Activated CD8-positive, alpha-beta memory T cell treated with anti-CD3 and anti-CD28 coated beads, Interleukin-2, amount 50 U/mL, for 1 hour (primary cell): Measurements from ENCODE around the gene GSX1.
"Not testable (repeated sequence)": the region's sequence is repeated elsewhere in the genome, so short reads cannot be mapped to it uniquely, and the experiment has no call there.

Experiments
- DNase-seq: peaks from one replicate; pipeline ENCODE4 v3.0.0-alpha.2; 2020; ENCODE audit errors: extremely low read depth

Gene GSX1

GRCh38 chr13:27792393-27793218 is at the start of gene GSX1:
Gene GSX1 (plus strand): TSS chr13:27792483. CDS start chr13:27792691, 208 bp downstream.
- DNase-seq: no peak

- no peak for DNase-seq
Measured at GRCh38 chr13:27744801-27745200, 47.5 kb upstream of the GSX1 start.

DNA sequence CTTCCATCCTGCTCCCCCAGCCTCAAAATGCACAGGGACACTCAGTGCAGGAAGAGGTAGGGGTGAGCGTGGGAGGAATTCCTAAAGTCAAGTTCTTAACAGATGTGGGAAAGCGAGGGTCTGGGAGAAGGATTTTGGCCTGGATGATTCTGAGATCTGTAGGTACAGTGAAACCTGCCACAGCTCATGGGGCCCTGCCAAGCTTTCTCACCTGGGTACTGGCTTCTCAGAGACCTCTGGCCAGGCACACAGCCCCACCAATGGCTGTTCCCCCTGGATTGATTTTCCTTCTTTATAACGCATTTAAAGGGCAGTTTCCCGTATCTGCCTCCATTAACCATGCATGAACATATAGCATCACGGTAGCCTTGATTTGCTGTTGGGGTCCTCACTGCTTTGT is 47.0 kb upstream of the GSX1 start:
- DNase-seq: no peak

DNA sequence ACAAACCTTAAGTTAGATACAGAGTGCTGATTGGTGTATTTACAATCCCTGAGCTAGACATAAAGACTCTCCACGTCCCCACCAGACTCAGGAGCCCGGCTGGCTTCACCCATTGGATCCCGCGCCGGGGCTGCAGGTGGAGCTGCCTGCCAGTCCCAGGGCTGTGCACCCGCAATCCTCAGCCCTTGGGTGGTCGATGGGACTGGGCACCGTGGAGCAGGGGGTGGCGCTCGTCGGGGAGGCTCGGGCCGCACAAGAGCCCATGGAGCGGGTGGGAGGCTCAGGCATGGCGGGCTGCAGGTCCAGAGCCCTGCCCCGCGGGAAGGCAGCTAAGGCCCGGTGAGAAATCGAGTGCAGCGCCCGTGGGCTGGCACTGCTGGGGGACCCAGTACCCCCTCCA is 44.1 kb upstream of the GSX1 start:
- not testable (repeated sequence) for DNase-seq

GRCh38 chr13:27751953-27752532 is 40.2 kb upstream of the GSX1 start:
- DNase-seq: no peak

- no peak for DNase-seq
Measured at GRCh38 chr13:27765650-27766049, 26.6 kb upstream of the GSX1 start.

- DNase-seq: no peak
Measured at GRCh38 chr13:27770809-27771208, 21.5 kb upstream of the GSX1 start.

GRCh38 chr13:27772651-27773425 is 19.4 kb upstream of the GSX1 start:
- DNase-seq: no peak

DNA sequence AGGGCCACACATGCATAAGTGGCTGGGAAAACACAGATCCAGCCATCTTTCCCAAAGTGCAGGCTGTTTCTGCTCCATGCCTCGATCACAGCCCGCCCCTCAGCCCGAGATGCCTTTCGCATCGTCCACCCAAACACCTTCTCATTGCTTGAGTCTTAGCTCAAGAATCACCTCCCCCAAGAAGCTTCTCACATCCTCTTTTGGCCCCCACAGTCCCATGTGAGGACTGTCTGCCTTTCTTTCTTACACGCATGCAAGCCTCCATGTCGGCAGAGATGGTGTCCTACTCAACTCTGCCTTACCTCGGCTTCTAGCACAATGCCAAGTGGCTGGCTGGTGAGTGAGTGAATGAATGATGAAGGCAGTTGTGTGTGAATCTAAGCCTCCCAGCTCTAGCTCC is 18.1 kb upstream of the GSX1 start:
- DNase-seq: no peak

DNA sequence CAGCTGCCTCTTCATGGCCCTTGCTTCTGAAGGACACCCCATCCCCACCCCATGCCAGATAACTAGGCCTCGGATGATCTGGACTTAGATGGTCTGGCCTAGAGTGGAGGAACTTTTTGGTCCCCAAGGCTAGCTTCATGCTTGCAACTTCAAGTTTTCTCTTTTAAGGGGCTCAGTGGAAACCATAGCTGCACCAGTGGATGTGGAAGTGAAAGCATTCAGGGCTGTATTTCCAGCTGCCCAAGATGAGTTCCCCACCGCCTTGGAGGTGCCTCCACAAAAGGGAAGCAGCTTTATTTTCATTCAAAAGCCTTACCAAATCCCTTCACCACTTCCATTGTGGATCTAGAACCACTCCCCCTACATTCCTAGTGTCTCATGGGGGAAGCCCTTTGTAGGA is 17.6 kb upstream of the GSX1 start:
- DNase-seq: no peak

DNA sequence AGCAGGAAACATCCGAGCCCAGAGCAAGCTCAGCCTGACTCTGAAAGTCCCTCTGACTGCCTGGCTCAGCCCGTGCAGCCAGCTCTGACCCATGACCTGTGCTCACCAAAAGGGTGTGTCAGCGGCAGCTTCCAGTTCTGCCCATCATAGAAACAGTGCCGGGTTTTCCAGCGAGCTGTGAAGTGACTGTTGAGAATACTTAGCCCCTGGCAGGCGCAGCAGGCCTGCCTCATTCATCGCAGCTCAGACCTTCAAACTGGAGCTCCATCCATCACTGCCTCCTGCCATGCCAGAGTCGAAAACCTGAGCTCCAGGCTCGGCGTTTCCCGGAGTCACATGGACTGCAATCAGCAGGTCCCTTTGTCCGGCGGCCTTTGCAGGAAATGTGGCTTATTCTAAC is 16.3 kb upstream of the GSX1 start:
- DNase-seq: no peak

DNA sequence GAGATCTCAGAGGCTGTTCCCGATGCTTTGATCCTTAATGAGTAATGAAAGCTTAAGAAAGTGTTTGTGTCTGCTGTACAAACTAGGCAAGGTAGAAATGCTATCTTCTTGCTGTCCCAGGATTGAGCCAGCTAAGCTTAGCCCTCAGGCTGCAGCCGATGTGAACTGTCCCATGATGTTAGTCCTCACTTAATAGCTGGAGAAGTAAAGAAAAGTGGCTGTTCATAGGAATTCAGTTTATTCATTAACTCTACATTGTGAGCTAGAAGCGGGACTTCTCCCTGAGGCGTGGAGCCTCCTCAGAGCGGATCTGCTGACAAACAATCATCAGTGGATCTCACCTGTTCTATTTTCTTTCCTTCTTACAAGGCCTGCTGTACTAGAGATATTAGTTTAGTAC is 10.1 kb upstream of the GSX1 start:
- DNase-seq: no peak

GRCh38 chr13:27783111-27783510 is 9.2 kb upstream of the GSX1 start:
- DNase-seq: no peak

DNA sequence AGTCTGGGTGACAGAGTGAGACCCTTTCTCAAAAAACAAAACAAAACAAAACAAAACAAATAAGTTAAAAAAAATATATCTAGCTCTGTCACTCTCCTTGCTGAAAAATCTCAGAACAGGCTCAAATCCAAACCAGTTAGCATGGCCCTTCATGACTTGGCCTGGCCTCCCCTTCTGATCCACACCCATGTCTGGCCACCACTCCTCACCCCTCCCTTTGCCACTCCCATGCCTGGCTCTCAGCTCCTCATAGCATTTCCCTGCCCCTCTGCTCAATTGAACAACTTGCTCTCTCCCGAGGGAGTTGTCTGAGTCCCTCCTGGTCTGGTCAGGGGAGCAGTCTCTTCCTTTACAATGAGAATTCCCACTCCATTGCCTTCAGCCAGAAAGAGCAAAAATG is 4.0 kb upstream of the GSX1 start:
- no peak for DNase-seq

- DNase-seq: no peak
Measured at GRCh38 chr13:27789153-27789494, 3.2 kb upstream of the GSX1 start.

DNA sequence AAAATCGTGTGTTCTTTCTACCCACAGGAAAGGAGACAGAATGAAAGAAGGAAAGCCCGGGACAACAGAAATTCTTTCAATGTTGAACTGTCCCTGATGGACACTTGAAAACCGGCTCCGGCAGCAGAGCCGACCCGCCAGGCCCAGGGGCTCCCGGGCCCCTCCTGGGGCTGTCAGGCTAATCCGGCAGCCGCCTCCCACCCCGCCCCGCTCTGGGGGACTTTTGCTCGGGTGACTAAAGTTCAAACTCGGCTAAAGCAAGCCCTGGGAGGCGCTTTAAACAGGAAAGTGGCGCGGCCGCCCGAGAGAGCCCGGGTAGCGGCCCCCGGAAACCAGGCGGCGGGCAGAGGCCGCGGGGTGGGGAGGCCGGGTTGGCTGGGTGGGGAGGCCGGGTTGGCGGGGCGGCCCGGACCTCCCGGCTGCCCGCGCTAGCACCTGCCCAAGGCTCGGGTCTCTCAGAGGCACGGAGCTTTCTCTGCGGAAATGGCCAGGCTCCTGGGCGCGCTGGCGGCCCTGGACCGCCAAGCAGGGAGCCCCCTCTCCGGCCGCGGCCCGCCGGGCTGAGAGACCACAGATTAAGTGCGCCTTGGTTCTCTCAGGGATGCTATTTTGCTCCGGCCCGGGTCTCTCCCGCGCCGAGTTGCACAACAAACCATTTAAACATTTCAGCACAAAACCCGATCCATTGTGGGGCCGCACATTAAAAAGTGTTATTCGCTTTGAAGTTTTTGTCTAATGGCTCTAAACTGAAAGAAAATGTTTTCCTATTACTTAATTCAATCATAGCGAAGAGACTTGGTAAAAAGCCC is 2.6 kb upstream of the GSX1 start:
- no peak for DNase-seq

- no peak for DNase-seq
Measured at GRCh38 chr13:27790523-27790922, 1.8 kb upstream of the GSX1 start.

DNA sequence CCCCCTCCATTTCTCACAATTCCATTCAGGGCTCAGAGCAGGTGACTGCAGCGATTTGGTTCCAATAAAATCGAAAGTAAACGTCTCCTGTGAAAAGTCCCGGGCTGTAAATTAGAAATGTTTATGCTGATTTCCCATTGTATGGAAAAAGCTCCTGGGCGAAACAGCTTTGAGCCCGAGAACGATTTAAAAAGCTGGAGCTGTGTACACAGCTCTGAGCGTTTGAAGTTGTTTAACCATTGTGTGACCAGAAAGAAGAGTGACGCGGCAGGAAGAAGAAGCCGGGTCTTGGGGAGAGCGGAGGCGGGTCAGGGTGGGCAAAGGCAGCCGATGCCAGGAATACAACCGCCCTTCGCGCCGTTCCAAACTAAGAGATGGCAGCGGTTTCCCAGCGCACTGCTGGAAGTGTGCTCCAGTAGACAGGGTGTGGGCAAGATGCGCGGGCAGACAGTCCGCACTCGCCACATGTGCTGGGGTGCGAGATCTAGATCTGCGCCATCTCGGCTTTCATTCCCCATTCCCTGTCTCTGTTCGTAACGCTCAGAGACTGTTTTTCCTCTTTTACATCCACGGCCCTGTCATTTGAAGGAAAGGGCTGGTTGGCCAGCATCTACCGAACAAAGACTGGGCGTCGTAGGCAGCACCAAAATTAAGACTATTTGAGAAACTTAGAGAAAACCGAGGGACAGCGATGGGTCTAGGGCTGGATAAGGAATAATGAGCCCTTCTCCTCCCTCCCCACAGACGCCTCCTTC is 960 bp upstream of the GSX1 start:
- no peak for DNase-seq

DNA sequence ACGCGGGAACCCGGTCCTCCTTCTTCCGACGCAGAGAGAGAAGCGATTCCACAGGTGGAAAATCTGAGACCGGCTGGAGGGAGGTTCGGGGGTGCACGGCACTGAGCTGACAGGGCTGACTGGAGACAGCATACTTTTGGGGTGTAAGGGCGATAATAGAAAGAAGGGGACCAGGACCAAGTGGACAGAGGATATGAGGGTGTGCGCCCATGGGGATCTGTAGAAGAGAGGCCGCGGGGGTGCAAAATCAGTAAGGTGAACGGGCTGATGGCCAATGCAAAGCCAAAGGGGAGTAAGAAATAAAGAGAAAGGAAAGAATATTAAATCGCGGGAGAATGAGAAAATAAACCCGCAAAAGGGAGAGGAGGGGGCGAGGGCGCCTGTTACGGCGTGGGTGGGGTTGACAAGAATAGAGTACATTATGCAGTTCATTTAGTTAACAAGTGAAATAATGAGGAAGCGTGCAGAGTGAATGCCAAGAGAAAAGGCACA is 336 bp upstream of the GSX1 start:
- DNase-seq: no peak

DNA sequence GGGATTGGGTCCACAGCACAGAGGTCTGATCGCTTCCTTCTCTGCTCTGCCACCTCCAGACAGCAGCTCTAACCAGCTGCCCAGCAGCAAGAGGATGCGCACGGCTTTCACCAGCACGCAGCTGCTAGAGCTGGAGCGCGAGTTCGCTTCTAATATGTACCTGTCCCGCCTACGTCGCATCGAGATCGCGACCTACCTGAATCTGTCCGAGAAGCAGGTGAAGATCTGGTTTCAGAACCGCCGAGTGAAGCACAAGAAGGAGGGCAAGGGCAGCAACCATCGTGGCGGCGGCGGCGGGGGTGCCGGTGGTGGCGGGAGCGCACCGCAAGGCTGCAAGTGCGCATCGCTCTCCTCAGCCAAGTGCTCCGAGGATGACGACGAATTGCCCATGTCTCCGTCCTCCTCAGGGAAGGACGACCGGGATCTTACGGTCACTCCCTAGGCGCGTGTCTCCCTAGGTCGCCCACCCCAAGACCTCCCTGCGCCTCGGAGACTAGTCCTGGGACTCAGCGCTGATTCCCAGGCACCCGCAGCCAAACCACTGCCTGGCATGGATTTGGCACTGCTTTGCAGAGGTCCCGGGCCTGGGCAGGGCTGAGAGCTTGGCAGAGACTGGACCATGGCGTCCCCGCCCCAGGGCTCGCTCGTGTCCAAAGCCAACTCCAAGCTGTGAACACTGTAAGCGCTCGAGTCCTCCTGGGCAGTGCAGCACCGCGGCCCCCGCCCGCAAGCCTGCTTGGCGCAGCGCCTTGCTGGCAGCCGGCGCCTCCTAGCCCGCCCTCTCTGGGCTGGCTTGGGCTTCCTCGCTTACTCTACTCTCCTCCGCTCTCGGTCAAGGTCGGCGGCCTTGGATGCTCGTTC is 1.5 kb downstream of the GSX1 start:
- DNase-seq: no peak
